PC-3 (cell line): Measurements from ENCODE around the gene RSAD2. TPM values are rescaled to one million over a fixed set of nuclear protein-coding genes. Genes with fewer than 3 reads are reported as not detected.

Source experiments
- ATAC-seq: fragments of 200-7000 bp; cut with Tn5 transposase; 2 replicates; pipeline ENCODE4 v1.9.1; 2020; ENCODE audit warnings: mild to moderate bottlenecking, moderate library complexity
- BruUV-seq: library from RNA; stranded (reverse); fragments of 400-500 nt; replicated peaks from 2 replicates; lab custom pipeline; 2021; lab: Mats Ljungman, UMichigan
- CTCF ChIA-PET: fragments of 300-600 bp; sonication (Branson Sonifier 250); formaldehyde crosslinking; loops from one replicate; lab custom pipeline; 2022; ENCODE audit warnings: antibody characterized with exemption; lab: Charles Lee
- POLR2A ChIA-PET: fragments of 300-600 bp; sonication (Branson Sonifier 250); formaldehyde crosslinking; loops from one replicate; lab custom pipeline; 2022; ENCODE audit warnings: antibody characterized with exemption; ENCODE audit not compliant: unreplicated experiment; lab: Charles Lee
- DNase-seq: peaks from one replicate; pipeline ENCODE4 v3.0.0-alpha.2; 2015
- H2AFZ ChIP-seq: fragments of 300-600 bp; sonication (generic); 2 replicates; pipeline ENCODE4 v1.6.0; 2016; ENCODE audit warnings: antibody characterized with exemption, low read length
- H3F3A ChIP-seq: fragments of 300-600 bp; sonication (generic); one replicate; pipeline ENCODE4 v1.6.0; 2017; ENCODE audit warnings: antibody characterized with exemption, low read length, control low read depth, mild to moderate bottlenecking; ENCODE audit not compliant: unreplicated experiment
- H3K27ac ChIP-seq: fragments of 300-600 bp; sonication (generic); 2 replicates; pipeline ENCODE4 v1.5.1; 2016; ENCODE audit warnings: mild to moderate bottlenecking, low read length
- H3K27me3 ChIP-seq: fragments of 300-600 bp; sonication (generic); 2 replicates; pipeline ENCODE4 v1.6.1; 2016; ENCODE audit warnings: low read length, mixed read lengths
- H3K36me3 ChIP-seq: fragments of 300-600 bp; sonication (generic); 2 replicates; pipeline ENCODE4 v1.6.1; 2016; ENCODE audit warnings: low read depth, mixed run types, low read length, mixed read lengths
- H3K4me1 ChIP-seq: fragments of 300-600 bp; sonication (generic); 2 replicates; pipeline ENCODE4 v1.5.1; 2016; ENCODE audit warnings: low read length; ENCODE audit not compliant: insufficient read depth
- H3K4me2 ChIP-seq: fragments of 300-600 bp; sonication (generic); 2 replicates; pipeline ENCODE4 v1.6.0; 2016; ENCODE audit warnings: low read length
- H3K4me3 ChIP-seq: fragments of 300-600 bp; sonication (generic); 2 replicates; pipeline ENCODE4 v1.5.1; 2016; ENCODE audit warnings: mild to moderate bottlenecking, low read length, mixed read lengths
- H3K79me2 ChIP-seq: fragments of 300-600 bp; sonication (generic); 2 replicates; pipeline ENCODE4 v1.6.1; 2017; ENCODE audit warnings: low read length, mixed read lengths
- H3K9ac ChIP-seq: fragments of 300-600 bp; sonication (generic); 2 replicates; pipeline ENCODE4 v1.6.0; 2016; ENCODE audit warnings: mild to moderate bottlenecking, low read length
- H3K9me2 ChIP-seq: fragments of 300-600 bp; sonication (generic); replicated peaks from 2 replicates; pipeline ENCODE4 v1.6.1; 2016; ENCODE audit warnings: mixed run types, low read length, mixed read lengths
- H3K9me3 ChIP-seq: fragments of 300-600 bp; sonication (generic); 2 replicates; pipeline ENCODE4 v1.6.1; 2016; ENCODE audit warnings: low read length, mixed read lengths
- H4K20me1 ChIP-seq: fragments of 300-600 bp; sonication (generic); 2 replicates; pipeline ENCODE4 v1.6.1; 2016; ENCODE audit warnings: low read length, mixed read lengths
- CTCF ChIP-seq: fragments of 300-600 bp; sonication (generic); conservative IDR thresholded peaks from 2 replicates; pipeline ENCODE4 v1.5.1; 2017; ENCODE audit warnings: antibody characterized with exemption, low read depth, mild to moderate bottlenecking, low read length
- EZH2 ChIP-seq: fragments of 300-600 bp; sonication (generic); IDR thresholded peaks from one replicate; pipeline ENCODE4 v1.6.1; 2017; ENCODE audit warnings: antibody characterized with exemption, mild to moderate bottlenecking, low read length; ENCODE audit not compliant: unreplicated experiment
- EZH2phosphoT487 ChIP-seq: fragments of 300-600 bp; sonication (generic); IDR thresholded peaks from 2 replicates; pipeline ENCODE4 v1.6.1; 2018; ENCODE audit warnings: mild to moderate bottlenecking, antibody characterized with exemption, low read length, borderline replicate concordance
- intact Hi-C: fragments of 100-400 bp; cut with micrococcal nuclease; formaldehyde crosslinking; loops from 2 replicates; pipeline ENCODE4 v1.9.0; 2023
- total RNA-seq: library from RNA; depleted of rRNA; stranded (reverse); fragments of >200 nt; gene quantifications from 2 replicates; pipeline ENCODE4 v1.2.3, GENCODE V29; 2014

The RSAD2 gene
- total RNA-seq, 1 experiment from 2014 or later, result 2.1 TPM

GRCh38 chr2:6931753-6932152 lies 54.2 kb downstream of the RSAD2 start:
- Histone ChIP-seq H3K9ac (no peak overlapping the region), H4K20me1 (no peaks in the 10 kb centered on the region), H3K4me2 (no peak overlapping the region), H3F3A (no peaks in the 10 kb centered on the region), H3K4me3 (no peak overlapping the region), H3K9me2 (no peaks in the 10 kb centered on the region), H3K9me3 (no peaks in the 10 kb centered on the region), H3K4me1 (no peaks in the 10 kb centered on the region), H3K36me3 (no peaks in the 10 kb centered on the region), H3K27me3 (no peaks in the 10 kb centered on the region), H2AFZ (no peak overlapping the region), H3K79me2 (no peaks in the 10 kb centered on the region), H3K27ac (no peak overlapping the region)
- POLR2A ChIA-PET, result interaction anchor here (0.6 kb wide), 1 partner anchor 59 kb away, joined by 3 read pairs; no protein-coding TSS in a partner anchor
- DNase-seq, result no peak
- TF ChIP-seq EZH2phosphoT487 (no peak), EZH2 (no peak), CTCF (no peak)
- ATAC-seq, result no peak
- intact Hi-C loops, result no loop called here
- CTCF ChIA-PET, result no interaction called here
- BruUV-seq, result no TSS peak

DNA sequence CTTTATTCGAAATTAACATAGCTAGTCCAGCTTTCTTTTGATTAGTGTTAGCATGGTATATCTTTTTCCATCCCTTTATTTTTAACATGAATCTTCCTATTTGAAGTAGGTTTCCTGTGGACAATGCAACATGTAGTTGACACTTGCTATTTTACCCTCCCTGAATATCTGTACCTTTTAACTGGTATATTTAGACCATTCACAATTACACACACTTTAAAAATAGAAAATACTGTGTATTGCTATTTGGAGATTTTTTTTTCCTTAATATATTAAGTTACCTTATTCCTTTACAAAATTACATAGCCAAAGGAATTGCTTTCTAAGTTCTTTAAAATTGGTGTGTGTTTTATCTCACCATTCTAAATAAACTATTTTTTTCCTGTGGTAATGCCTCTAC lies 54.6 kb downstream of the RSAD2 start:
- Histone ChIP-seq H3K27me3 (no peaks in the 10 kb centered on the region), H3K36me3 (no peaks in the 10 kb centered on the region), H3K27ac (no peak overlapping the region), H3K4me2 (no peak overlapping the region), H3F3A (no peaks in the 10 kb centered on the region), H3K9me3 (no peaks in the 10 kb centered on the region), H4K20me1 (no peaks in the 10 kb centered on the region), H3K9ac (no peak overlapping the region), H3K4me3 (no peak overlapping the region), H3K79me2 (no peaks in the 10 kb centered on the region), H2AFZ (no peak overlapping the region), H3K4me1 (no peaks in the 10 kb centered on the region), H3K9me2 (no peaks in the 10 kb centered on the region)
- TF ChIP-seq CTCF (no peak), EZH2 (no peak), EZH2phosphoT487 (no peak)
- intact Hi-C loops, result no loop called here
- BruUV-seq, result no TSS peak
- ATAC-seq (no peak), DNase-seq (no peak)
- ChIA-PET POLR2A (interaction anchor here (0.6 kb wide), 1 partner anchor 60 kb away, joined by 3 read pairs; no protein-coding TSS in a partner anchor), CTCF (no interaction called here)

GRCh38 chr2:6932828-6933227 lies 55.3 kb downstream of the RSAD2 start:
- Histone ChIP-seq H4K20me1 (no peaks in the 10 kb centered on the region), H2AFZ (no peak overlapping the region), H3K4me1 (no peaks in the 10 kb centered on the region), H3K4me2 (no peak overlapping the region), H3K4me3 (no peak overlapping the region), H3K36me3 (no peaks in the 10 kb centered on the region), H3K9me2 (no peaks in the 10 kb centered on the region), H3K9me3 (no peaks in the 10 kb centered on the region), H3F3A (no peaks in the 10 kb centered on the region), H3K9ac (no peak overlapping the region), H3K27me3 (no peaks in the 10 kb centered on the region), H3K27ac (no peak overlapping the region), H3K79me2 (no peaks in the 10 kb centered on the region)
- ATAC-seq (no peak), DNase-seq (no peak)
- CTCF ChIA-PET, result no interaction called here
- POLR2A ChIA-PET, result no interaction called here
- no peak for TF ChIP-seq CTCF
- TF ChIP-seq EZH2, result no peak
- no peak for TF ChIP-seq EZH2phosphoT487
- intact Hi-C loops, result no loop called here
- BruUV-seq, result no TSS peak
